Right hindlimb (tissue), 1 donor: ENCODE results near the gene TIAM1.

Source experiments
- DNase-seq: peaks from one replicate; pipeline ENCODE4 v3.0.0-alpha.2; 2018

Gene TIAM1

DNA sequence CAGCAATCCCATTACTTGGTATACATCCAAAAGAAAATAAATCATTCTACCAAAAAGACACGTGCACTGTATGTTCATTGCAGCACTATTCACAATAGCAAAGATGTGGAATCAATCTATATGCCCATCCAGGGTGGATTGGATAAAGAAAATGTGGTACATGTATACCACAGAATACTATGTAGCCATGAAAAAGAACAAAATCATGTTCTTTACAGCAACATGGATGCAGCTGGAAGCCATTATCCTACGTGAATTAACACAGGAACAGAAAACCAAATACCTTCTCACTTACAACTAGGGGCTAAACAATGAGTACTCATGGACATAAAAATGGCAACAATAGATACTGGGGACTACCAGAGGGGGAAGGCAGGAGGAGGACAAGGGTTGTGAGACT, 147.3 kb downstream of the TIAM1 start:
- no peak for DNase-seq

DNA sequence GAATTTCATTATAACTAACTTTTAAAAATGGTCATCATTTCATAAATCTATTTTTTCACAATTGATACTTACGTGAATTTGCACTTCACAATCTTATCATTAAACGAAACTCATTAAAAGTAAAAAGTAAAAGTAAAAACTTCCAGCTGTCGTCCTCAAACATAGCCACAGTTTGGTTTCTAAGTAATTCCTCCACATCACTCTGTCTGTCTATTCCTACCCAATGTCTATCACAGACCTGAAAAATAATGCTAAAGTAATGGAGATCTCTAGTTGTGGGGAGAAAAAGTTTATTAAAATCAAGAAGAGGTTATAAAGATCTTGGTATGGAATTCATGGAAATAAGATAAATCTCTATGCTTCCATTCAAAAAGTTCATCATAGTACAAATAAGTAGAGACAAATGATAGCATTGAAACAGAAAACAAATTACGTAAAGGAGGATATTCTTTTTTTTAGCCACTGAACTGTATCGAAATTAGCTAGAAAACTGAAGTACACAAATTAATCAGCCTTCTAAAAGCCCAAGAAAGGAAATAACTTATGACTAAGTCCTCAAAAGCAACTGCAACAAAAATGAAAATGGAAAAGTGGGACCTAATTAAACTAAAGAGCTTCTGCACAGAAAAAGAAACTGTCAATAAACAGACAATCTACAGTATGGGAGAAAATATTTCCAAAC, 148.6 kb downstream of the TIAM1 start:
- no peak for DNase-seq

DNA sequence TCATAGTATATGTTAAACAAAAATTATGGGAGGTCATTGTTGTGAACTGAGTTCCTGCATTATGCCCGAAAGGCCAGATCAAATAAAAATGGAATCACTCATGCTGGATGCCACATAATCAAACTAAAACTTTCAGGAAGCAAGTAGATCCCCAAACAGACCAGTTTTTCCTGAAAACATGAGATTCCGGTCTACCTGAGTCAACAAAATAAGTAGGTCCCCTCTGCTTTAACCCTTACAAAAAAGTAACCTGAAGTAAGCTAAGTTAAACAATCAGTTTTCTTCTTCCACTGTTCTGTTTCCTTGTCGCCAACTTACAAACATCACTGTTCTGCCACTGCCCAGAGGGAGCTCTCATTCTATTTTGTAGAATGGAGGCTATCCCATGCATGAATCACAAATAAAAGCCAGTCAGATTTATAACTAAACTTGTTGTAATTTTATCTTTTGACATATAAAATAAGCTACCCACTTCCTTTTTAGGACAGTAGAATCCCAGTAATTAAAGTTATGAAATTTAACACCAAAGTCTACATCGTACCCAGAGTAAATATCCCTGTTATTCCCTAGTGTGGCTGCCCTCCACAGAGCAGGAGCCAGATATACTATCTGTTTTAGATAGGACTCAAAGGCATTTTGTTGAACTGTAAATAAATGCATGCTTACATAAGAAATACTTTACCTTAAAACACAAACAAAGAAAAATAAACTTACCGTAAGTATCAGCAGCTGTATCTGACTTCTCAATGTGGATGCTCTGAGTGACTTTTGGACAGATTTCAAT, 149.4 kb downstream of the TIAM1 start:
- DNase-seq = no peak

DNA sequence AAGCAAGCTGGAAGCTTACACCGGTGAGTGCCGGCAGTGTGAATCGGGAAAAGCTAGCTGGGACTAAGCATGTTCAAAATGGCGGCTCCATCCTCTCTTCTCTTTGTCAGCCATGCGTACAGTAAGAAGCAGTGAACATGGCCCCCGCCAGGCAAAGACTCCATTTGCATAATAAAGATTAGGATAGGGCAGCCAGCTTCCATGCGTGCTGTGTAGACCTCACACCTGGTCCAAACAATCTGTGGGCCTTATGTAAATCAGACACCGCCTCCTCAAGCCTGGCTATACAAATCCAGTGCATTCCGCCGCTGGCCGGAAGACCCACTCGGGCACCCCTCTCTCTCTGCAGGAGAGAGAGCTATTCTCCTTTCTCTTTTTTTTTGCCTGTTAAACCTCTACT, 150.3 kb downstream of the TIAM1 start:
- no peak for DNase-seq

DNA sequence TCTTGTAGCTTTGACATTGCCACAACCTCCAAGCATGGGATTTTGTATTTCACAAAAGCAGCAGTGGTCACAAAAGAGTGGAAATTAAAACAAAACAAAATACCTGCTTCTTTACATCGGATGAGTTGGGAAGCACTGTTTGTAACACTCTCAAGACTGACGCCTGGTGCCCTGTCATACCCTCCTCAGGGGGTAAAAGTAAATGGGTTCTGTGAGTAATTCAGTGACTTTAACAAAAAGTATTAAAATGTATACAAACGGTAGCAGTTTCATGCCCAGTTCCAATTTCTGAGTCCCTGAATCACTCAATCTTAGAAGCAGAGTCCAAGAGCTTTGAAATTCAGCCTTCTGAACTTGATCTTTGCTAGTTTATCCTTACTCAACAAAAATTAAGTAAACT, 152.5 kb downstream of the TIAM1 start:
- no peak for DNase-seq

DNA sequence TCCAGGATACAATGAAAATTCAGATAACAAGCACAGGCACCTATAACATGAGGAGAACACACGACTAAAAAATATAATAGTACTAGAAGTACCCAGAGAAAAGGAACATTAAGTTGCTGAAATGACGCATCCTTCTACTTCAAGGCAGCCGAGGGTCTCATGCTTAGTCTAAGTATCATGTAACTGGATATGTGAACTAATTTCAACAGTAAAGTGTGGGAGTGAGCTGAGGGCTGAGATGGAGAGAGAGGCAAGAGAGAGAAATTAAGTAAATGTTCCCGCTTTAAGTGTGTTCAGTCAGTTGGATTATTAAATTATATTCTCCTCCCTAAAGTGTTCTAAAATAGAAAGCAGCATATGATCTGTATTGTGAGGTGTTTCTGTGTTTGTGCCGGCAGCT, 153.5 kb downstream of the TIAM1 start:
- DNase-seq = no peak

DNA sequence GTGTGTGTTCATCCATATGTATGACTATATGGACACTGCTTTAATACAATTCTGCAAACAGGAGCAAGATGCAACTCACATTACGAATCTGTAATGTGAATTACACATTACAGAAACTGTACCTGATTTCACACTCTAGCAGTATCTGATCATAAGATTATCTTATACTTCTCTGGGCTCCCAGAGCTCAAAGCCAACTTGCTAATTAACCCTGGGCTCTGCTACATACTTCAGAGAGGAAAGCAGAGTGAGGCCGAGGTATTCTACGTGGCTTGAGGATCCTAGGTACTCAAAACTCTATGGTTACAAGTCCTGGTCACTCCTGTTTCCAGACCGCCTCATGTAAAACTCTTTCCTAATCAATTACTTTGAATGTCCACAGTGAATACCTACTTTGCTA, 156.6 kb downstream of the TIAM1 start:
- DNase-seq = no peak

DNA sequence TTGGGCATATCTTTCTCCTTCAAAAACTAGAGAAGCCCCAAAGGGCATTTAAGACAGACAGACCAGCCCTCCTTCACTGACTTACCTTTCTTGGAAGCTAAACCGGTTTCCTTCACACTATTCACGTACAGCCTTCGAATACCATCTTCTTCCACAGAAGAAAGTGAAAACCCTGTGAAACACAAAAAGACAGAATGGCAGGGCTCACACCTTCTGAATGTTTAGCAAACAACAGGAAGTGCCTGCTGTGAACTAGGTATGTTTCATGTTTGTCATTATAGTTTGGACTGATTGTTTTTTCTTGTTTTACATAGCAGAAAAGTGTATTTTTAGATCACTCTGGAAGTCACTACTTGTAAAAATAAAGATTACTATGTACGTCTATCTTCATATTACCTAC, 157.1 kb downstream of the TIAM1 start:
- DNase-seq = no peak

DNA sequence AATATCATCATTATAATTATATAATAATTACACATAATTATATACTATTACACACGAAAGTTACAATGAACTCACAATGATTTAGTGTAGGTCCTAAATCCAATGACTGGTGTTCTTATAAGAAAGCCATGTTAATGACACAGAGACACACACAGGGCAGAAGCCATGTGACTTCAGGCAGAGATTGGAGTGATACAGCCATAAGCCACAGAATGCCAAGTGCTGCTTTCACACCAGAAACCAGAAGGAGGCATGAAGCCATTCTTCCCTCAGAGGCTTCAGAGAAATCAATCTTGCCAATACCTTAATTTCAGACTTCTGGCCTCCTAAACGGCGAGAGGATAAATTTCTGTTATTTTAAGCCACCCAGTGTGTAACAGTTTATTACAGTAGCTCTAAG, 158.4 kb downstream of the TIAM1 start:
- no peak for DNase-seq

DNA sequence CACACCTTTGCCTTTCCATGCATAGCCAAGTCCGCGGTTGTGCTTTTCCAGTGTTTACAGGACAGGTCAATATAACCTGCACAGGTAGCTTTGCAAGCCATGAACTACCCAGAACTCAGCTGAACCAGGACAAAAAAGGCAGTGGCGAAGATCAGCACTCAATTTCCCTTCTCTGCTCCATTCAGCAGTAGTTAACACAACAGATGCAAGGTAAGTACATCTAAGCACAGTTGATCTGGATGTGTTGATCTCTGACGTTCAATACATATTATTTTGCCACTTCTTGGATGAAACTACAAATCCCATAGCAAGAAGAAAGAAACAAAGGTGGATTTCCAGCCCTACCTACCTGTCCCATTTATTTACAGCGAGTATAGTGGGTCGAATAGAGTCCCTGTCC, 159.2 kb downstream of the TIAM1 start:
- no peak for DNase-seq

DNA sequence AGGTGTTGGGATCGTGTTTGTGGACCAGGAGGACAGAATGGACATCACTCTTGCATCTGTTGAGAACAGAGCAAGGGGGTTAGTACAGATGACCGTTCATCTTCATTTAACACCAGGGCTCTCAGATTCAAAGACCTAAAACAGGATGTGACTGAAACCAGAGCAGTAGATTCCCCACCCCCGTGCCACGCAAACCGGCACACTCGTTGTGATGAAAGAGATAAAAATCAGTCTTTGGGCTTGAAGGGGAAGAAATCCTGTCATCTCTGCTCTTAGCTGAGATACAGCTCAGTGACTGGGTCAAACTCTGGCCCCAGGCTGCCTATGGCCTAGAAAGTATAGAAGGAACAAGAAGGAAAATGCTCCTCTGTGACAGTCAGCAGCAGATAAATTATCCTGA, 159.6 kb downstream of the TIAM1 start:
- no peak for DNase-seq

DNA sequence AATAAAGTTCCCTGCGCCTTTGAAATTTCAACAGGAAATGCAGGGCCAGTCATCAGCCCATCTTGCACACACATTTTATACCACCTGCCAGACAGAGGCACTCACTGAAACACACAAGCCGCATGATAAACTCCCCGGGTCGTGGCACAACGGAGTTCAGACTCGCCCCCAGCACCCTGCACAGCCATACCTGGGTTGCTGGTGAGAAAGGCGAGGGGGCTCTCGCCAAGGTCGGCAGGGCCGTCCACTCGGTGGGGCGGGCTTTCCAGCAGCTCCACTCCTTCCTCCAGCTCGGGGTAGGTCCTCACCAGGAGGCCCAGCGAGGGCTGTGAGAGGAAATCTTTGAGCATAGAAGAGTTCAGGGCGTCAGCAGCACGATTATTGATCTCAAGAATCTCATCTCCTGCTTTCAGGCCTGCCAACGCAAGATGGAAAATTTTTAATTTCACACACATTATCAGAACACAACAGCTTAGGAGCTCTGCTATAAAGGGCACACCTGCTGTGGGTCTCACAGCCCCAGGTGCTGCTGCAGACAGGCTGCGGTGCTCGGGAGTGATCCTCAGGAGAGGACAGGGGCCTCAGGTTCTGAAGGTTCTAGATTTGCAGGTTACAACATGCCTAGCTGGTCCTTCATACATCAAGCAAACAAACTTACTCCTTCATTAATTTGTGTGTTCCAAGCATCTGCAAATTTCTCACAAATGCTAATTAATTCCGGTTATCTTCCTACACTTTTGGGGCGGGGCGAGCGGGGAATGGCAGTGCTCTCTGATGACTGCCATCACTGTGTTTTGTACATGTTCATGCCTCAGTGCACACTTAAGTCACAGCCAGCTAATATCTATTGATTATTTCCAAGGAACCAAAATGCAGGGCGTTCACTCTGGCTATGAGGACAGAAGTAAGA, 161.6 kb downstream of the TIAM1 start:
- DNase-seq = no peak

DNA sequence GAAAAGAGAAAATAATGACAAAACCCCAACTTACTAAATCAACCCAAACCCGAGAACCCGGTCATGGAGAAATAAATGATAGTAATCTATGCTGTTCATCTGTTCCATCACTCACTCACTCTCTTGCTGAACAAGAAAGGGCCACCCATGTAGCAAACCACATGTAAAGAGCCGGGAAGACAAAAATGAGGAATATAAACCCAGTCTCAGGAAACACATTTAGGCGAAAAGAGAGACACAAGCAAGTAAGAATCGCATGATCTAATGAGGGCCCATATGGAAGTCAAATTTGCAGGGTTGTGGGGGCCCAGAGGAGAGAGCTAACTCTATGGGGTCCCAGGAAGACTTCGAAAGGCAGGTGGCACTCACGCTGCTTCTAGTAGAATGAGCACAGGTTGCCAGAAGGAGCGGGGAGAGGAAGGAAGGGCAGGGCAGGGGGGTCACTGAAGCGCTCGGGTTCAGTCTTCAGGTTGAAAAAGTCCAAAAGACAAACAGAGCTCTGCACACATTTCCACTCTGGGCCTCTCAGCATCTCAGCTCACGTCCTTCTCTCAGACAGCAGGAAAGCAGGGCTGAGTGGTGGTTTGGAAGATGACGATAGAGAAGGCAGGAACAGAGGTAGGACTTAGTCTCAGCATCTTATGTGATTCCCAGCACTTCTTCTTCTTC, 162.8 kb downstream of the TIAM1 start:
- DNase-seq = no peak

DNA sequence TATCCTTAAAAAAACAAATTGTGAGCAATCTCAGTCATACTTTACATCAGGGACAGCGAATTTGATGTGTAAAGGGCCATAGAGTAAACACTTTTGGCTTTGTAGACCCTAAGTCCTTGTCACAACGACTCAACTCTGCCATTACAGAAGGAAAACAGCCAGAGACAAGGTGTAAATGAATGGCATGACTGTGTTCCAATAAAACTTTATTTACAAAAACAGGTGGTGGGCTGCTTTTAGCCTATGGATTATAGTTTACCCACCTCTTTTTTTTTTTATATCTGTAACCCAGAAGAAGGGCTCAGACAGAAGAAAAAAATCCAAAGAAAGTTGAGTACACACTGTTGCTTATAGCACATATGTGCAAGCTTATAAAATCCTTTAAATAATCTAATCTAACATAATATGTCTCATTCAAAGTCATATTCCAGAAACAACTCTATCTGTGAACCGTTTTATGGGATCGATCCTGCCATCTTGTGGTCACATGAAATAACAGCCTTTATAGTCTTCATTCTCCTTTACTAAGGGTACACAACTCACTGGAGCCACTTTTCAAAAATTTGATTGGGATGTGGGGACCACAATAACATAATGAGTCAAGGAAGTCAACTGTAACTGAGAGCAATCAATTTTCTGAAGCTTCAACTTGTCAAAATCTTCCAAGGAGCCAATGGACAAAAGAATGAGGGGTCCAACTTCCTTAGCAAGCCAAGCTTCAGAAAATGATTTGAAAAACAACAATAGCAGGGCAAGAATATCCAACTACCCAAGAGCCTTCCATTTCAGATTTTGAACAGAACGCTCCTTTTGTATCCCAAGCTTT, 163.6 kb downstream of the TIAM1 start:
- DNase-seq = no peak

DNA sequence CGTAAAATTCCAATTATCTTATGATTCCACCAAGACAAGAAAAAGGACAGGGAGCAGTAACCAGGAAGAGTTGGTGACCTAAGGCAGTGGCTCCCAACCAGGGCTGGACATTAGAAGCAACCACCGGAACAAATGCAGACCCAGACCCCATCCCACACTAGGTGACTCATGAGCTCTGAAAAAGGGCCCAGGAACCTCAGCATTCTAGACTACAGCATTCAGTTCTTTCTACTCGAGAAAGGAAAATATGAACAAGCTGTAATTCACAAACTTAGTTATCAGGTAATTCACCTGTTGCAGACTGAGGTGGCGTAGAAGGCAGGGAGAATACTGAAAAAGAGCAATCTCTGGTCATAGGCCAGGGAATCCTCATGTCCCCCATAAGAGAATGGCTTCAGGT, 167.3 kb downstream of the TIAM1 start:
- no peak for DNase-seq

DNA sequence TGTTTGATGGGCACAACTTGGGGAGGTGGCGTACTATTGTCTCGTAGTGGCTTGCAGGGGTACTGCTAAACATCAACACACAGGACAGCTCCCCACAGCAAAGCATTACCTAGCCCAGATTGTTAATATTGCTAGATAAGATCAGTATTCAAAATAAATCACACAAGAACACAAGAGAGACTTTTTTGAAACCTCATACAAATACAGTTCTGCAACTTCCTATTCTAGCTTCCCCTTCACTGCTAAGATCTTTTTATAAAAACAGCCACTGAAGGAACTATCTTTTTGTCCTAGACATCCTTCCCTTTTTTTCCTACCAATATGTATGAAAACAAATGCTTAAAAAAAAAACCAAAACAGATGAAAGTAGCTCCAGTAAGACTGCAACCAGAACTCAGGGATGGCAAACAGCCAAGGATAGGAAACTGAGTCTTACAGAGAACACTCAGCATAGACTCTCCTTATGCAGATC, 167.9 kb downstream of the TIAM1 start:
- no peak for DNase-seq

DNA sequence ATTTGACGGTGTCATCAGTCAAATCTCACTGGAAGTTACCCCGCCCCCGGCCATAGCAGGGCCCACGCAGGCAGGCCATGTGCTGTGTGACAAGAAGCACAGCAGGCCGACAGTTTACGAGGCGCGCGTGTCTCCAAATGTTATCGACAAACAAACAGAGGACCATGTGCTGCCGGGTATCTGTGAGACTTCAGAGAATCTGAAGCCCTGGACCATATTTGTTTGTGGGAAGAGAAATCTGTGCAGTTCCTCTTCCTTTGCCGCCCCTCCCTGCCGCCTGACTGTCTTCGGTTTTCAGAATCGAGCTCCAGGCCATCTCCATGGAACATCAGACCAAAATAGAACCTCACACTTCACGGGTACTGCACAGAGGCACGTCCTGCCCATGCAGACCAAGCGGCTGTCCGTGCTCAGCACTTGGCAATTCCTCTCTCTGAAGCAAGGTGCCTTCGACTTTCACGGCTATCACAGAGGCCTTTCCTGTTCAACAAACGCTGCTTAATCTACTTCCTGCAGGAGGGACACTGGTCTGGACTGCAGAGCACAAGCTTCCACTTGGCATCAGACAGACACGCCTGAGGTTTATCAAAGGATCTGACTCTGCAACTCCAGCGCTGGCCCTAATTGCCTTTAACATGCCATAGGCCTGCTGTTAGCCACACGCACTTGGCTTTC, 170.0 kb downstream of the TIAM1 start:
- peak; percentile 32 for DNase-seq

DNA sequence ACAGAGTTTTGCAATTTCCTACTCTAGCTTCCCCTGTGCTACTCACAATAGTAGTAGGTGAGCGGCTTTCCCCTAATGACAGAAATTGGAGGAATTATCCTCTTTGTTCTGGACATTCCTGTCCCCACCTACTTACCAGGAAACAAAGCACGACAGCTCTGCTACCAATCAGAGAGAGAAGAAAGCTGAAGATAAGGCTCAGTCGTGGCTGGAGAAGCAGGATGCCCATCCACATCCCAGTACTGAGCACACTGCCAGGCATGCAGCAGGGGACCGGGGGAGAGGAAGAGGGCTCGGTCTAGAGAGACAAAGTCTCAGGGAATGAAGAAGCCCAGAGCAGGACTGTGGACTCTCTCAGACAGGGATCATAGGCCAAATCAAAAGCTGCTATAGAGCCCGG, 171.7 kb downstream of the TIAM1 start:
- DNase-seq = no peak

DNA sequence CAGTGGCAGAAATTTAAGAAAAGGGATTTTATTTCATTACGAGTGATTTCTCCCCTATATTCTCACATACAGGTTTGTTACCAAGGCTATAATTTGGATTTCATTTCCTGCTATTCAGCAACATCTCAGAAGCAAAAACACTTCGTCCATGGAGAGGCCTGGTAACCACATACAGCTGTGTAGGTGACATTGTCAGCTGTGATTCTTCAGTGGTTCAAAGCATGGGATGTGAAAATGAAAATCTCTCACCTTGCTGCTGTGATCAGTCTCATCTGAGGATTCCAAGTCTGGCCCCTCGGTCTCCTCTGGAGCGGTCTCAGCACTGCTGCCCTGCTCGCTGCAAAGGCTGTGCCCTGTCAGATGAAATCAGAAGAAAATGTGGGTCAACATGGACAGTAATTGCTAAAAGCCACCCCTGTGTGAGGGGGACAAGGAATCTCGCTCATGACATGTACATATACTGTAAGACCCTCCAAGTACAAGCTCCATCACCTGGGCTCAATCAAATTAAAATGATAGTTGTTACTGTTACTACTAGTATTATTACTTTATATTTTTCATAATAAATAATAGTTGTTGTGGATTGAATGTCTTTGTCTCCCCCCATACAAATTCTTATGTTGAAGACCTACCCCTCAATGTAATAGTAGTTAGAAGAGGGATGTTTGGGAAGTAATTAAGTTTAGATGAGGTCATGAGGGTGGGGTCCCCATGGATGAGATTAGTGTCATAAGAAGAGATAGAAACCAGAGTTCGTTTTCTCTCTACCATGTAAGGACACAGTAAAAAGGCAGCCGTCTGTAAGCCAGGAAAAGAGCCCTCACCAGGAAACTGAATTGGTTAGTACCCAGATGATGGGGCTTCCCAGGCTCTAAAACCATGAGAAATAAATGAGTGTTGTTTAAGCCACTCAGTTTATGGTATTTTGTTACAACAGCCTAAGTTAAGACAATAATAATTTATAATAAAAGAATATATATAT, 179.1 kb downstream of the TIAM1 start:
- no peak for DNase-seq

DNA sequence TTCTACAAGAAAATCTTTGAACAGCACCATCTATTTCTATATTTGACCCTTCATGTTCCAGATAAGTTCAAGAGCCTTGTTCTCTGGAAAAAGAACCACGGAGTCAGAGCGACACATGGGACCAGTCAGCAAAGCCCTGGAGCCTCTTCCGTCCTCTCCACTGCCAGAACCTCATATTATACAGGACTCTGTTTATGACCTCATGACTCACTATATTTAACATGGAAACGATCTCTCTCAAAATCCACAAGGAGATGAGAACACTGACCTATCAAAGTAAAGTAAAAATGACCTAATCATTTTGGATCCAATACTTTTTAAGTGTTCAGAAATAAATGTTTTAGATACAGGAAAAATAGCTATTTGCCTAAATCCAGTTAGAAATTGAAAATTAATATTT, 181.2 kb downstream of the TIAM1 start:
- DNase-seq = no peak
